IMR-90 (cell line): Measurements from ENCODE around the gene CPNE9. TPM values are rescaled to one million over a fixed set of nuclear protein-coding genes. Genes with fewer than 3 reads are reported as not detected.
A peak's percentile ranks its signal among the peaks of the same experiment; 100 is the strongest.

Experiments used
- ATAC-seq: fragments of 200-7000 bp; cut with Tn5 transposase; 2 replicates; pipeline ENCODE4 v1.9.1; 2020; ENCODE audit warnings: low read depth, mild to moderate bottlenecking, moderate library complexity
- BruUV-seq: library from RNA; stranded (reverse); fragments of 400-500 nt; replicated peaks from 2 replicates; lab custom pipeline; 2021; lab: Mats Ljungman, UMichigan
- CTCF ChIA-PET: fragments of 300-600 bp; formaldehyde crosslinking; extraction: SDS; loops from one replicate; lab custom pipeline; 2021; ENCODE audit warnings: antibody characterized with exemption; lab: Yijun Ruan, JAX
- POLR2A ChIA-PET: fragments of 300-600 bp; sonication (Branson Sonifier 250); formaldehyde crosslinking; loops from one replicate; lab custom pipeline; 2022; ENCODE audit warnings: antibody characterized with exemption; ENCODE audit not compliant: unreplicated experiment; lab: Charles Lee
- DNase-seq: peaks from one replicate; pipeline ENCODE4 v3.0.0; 2013
- H2AFZ ChIP-seq: replicated peaks from 2 replicates; pipeline ENCODE3; 2013; ENCODE audit warnings: low read length, mild to moderate bottlenecking; ENCODE audit not compliant: poor library complexity
- H2AK5ac ChIP-seq: 2 replicates; pipeline ENCODE4 v1.6.1; 2013; ENCODE audit warnings: low read depth, low read length, inconsistent platforms
- H2AK9ac ChIP-seq: replicated peaks from 2 replicates; pipeline ENCODE3; 2013; ENCODE audit warnings: mild to moderate bottlenecking, low read depth, low read length, moderate library complexity; ENCODE audit not compliant: poor library complexity
- H2BK120ac ChIP-seq: 2 replicates; pipeline ENCODE4 v1.6.1; 2013; ENCODE audit warnings: low read depth, low read length, inconsistent platforms
- H2BK15ac ChIP-seq: 3 replicates; pipeline ENCODE4 v1.6.1; 2013; ENCODE audit warnings: low read depth, low read length, inconsistent platforms
- H2BK20ac ChIP-seq: 2 replicates; pipeline ENCODE4 v1.6.1; 2013; ENCODE audit warnings: low read depth, mild to moderate bottlenecking, inconsistent platforms, low read length, moderate library complexity
- H2BK5ac ChIP-seq: 2 replicates; pipeline ENCODE4 v1.6.1; 2013; ENCODE audit warnings: mild to moderate bottlenecking, low read depth, low read length, inconsistent platforms; ENCODE audit not compliant: poor library complexity, severe bottlenecking
- H3K14ac ChIP-seq: replicated peaks from 2 replicates; pipeline ENCODE4 v1.6.1; 2013; ENCODE audit warnings: low read depth, low read length, inconsistent platforms
- H3K18ac ChIP-seq: 2 replicates; pipeline ENCODE4 v1.6.1; 2013; ENCODE audit warnings: low read depth, low read length, control low read depth
- H3K23ac ChIP-seq: 2 replicates; pipeline ENCODE4 v1.6.1; 2013; ENCODE audit warnings: low read depth, low read length, inconsistent platforms
- H3K27ac ChIP-seq: 2 replicates; pipeline ENCODE4 v1.5.1; 2013; ENCODE audit warnings: mild to moderate bottlenecking, control low read depth, low read length; ENCODE audit not compliant: insufficient read depth
- H3K27me3 ChIP-seq: 2 replicates; pipeline ENCODE4 v1.6.1; 2013; ENCODE audit warnings: low read length; ENCODE audit not compliant: control insufficient read depth, insufficient read depth
- H3K36me3 ChIP-seq: 2 replicates; pipeline ENCODE4 v1.6.1; 2013; ENCODE audit warnings: low read length, mixed read lengths; ENCODE audit not compliant: control insufficient read depth, insufficient read depth
- H3K4ac ChIP-seq: 2 replicates; pipeline ENCODE4 v1.6.1; 2013; ENCODE audit warnings: low read depth, low read length, inconsistent platforms
- H3K4me1 ChIP-seq: 2 replicates; pipeline ENCODE4 v1.6.1; 2013; ENCODE audit warnings: low read length, mixed read lengths; ENCODE audit not compliant: control insufficient read depth, insufficient read depth
- H3K4me2 ChIP-seq: 2 replicates; pipeline ENCODE4 v1.6.1; 2013; ENCODE audit warnings: low read depth, mild to moderate bottlenecking, control low read depth, low read length, moderate library complexity
- H3K4me3 ChIP-seq: 2 replicates; pipeline ENCODE4 v1.5.1; 2013; ENCODE audit warnings: low read depth, mild to moderate bottlenecking, control low read depth, low read length, moderate library complexity; ENCODE audit not compliant: insufficient read depth
- H3K56ac ChIP-seq: 2 replicates; pipeline ENCODE4 v1.6.1; 2013; ENCODE audit warnings: low read length, inconsistent platforms; ENCODE audit not compliant: insufficient read depth; ENCODE audit errors: extremely low read depth
- H3K79me1 ChIP-seq, 2 experiments: 2 replicates each; pipeline ENCODE4 v1.6.1; 2013; ENCODE audit warnings: low read length in 2 of 2, inconsistent platforms in 1 of 2, low read depth in 1 of 2
- H3K9ac ChIP-seq: 2 replicates; pipeline ENCODE4 v1.6.1; 2013; ENCODE audit warnings: low read depth, low read length, control low read depth
- H3K9me1 ChIP-seq: 2 replicates; pipeline ENCODE4 v1.6.1; 2013; ENCODE audit warnings: low read length, inconsistent platforms; ENCODE audit not compliant: insufficient read depth
- H3K9me3 ChIP-seq: 2 replicates; pipeline ENCODE4 v1.6.1; 2013; ENCODE audit warnings: low read length; ENCODE audit not compliant: control insufficient read depth, insufficient read depth
- H4K20me1 ChIP-seq: 2 replicates; pipeline ENCODE4 v1.6.1; 2013; ENCODE audit warnings: low read length, inconsistent platforms; ENCODE audit not compliant: insufficient read depth
- H4K5ac ChIP-seq: 2 replicates; pipeline ENCODE4 v1.6.1; 2013; ENCODE audit warnings: mild to moderate bottlenecking, low read depth, low read length, control low read depth
- H4K8ac ChIP-seq, 2 experiments: 2 replicates each; pipeline ENCODE4 v1.6.1; 2013; ENCODE audit warnings: low read depth in 2 of 2, low read length in 2 of 2, control low read depth in 1 of 2, inconsistent platforms in 1 of 2
- H4K91ac ChIP-seq: 2 replicates; pipeline ENCODE4 v1.6.1; 2013; ENCODE audit warnings: low read depth, low read length, inconsistent platforms; ENCODE audit not compliant: insufficient read depth
- NFE2L2 ChIP-seq: fragments of 150-350 bp; IDR thresholded peaks from 2 replicates; pipeline ENCODE4 v1.6.1; 2016; ENCODE audit warnings: low read depth, mild to moderate bottlenecking, low read length
- RFX5 ChIP-seq: IDR thresholded peaks from 2 replicates; pipeline ENCODE4 v1.8.0; 2012; ENCODE audit warnings: low read depth, mild to moderate bottlenecking, low read length, moderate library complexity
- WGBS, 2 experiments: methylation state at CpG; one replicate each; pipeline versions ENCODE4 v1.1.5 to v1.1.7; 2013; ENCODE audit warnings: missing lambda C conversion rate in 2 of 2; ENCODE audit not compliant: insufficient read length in 1 of 2; ENCODE audit errors: extremely low coverage in 2 of 2; 5-methylcytosine and 5-hydroxymethylcytosine counted together
- dilution Hi-C: fragments of 300-500 bp; cut with HindIII; formaldehyde crosslinking; loops from one replicate; pipeline ENCODE4 v1.14.3; 2018; ENCODE audit warnings: low sequenced_read_pairs; ENCODE audit not compliant: unreplicated experiment
- in situ Hi-C: fragments of 300-500 bp; cut with MboI; formaldehyde crosslinking; loops from 3 replicates; pipeline ENCODE4 v1.14.3; 2019; ENCODE audit warnings: low sequenced_read_pairs, inconsistent platforms, mixed read lengths
- intact Hi-C: fragments of 100-400 bp; cut with micrococcal nuclease; formaldehyde crosslinking; loops from 2 replicates; pipeline ENCODE4 v1.10.0; 2022
- polyA plus RNA-seq, 3 experiments: library from polyadenylated mRNA; depleted of rRNA; stranded (reverse); fragments of >200 nt; gene quantifications; 2 replicates each; pipeline ENCODE4 v1.2.3, GENCODE V29; 2012; ENCODE audit warnings: low replicate concordance in 1 of 3
- total RNA-seq: library from RNA; depleted of rRNA; stranded (reverse); fragments of >200 nt; gene quantifications from 2 replicates; pipeline ENCODE4 v1.2.3, GENCODE V29; 2012

The CPNE9 gene
- total and polyA plus RNA-seq, 2 of the 4 experiments (the other 2 are of a cell fraction), result not detected

DNA sequence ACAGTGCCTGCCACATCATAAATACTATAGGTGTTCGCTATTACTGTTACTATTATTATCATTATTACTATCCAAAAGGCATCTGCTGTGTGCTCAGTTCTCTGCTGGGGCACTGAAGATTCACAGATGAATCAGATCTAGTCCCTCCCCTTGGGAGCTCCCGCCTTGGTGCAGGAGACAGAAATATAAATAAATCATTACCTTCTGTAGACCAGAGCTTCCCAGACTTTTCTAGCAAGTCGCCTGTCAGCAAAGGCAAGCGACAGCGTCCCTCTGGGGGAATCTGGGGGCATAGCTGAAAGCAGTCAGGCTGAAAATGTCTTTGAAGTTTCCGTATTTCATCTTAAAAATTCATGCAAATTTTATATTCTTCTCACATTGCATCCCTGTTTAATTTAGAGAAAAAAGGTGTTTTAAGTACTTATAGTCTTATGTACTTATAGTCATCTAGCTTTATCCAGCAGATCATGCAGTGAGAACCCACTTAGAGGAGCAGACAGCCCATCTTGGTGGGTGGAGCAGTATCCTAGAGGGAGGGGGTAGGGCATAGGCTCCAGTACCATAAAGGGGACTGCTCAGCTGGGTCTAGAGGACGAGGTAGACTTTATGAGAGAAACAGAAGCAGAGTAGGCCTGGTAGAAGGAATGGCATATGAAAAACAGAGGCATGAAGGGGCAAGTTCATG, 17.5 kb downstream of the CPNE9 start:
- 14% methylated on average over 1 of the region's 7 CpGs; no CpG with 5 or more reads in 1 of the 2 experiments for WGBS, 2 experiments
- DNase-seq (peak; percentile 37), ATAC-seq (peak; percentile 84)
- H4K91ac ChIP-seq, result no peak overlapping the region
- H3K79me1 ChIP-seq, result no peaks in the 10 kb centered on the region
- no peak for TF ChIP-seq NFE2L2
- TF ChIP-seq RFX5, result no peak
- in situ Hi-C loops, result no loop called here
- no peaks in the 10 kb centered on the region for H3K36me3 ChIP-seq
- H2AK5ac ChIP-seq, result no peak overlapping the region
- no peaks in the 10 kb centered on the region for H3K9me3 ChIP-seq
- peaks cover 3% of the 10 kb centered on the region; the same call in 1 of the 2 replicates for H3K27me3 ChIP-seq
- H3K9me1 ChIP-seq, result no peaks in the 10 kb centered on the region
- H3K4me3 ChIP-seq, result no peak overlapping the region
- H2BK20ac ChIP-seq, result no peak overlapping the region
- H2AFZ ChIP-seq, result no peak overlapping the region
- POLR2A ChIA-PET, result interaction anchor here (0.7 kb wide), 1 partner anchor 172 kb away, joined by 4 read pairs; no protein-coding TSS in a partner anchor
- dilution Hi-C loops, result no loop called here
- no peak overlapping the region for H3K14ac ChIP-seq
- no peak overlapping the region for H2BK15ac ChIP-seq
- BruUV-seq, result no TSS peak
- no peak overlapping the region for H3K56ac ChIP-seq
- intact Hi-C loops, result no loop called here
- no peak overlapping the region for H3K27ac ChIP-seq
- CTCF ChIA-PET, result interaction anchor here (1.1 kb wide), 1 partner anchor 9 kb away, joined by 4 read pairs; no protein-coding TSS in a partner anchor
- H3K4me2 ChIP-seq, result no peak overlapping the region
- no peak overlapping the region for H4K5ac ChIP-seq
- no peak overlapping the region for H2BK120ac ChIP-seq
- no peak overlapping the region for H2BK5ac ChIP-seq
- H3K18ac ChIP-seq, result no peak overlapping the region
- no peaks in the 10 kb centered on the region for H4K20me1 ChIP-seq
- H3K4me1 ChIP-seq, result peaks cover under 1% of the 10 kb centered on the region; the same call in 1 of the 2 replicates
- H4K8ac ChIP-seq, result no peak overlapping the region
- no peak overlapping the region for H3K23ac ChIP-seq
- H3K4ac ChIP-seq, result no peak overlapping the region
- H3K9ac ChIP-seq, result no peak overlapping the region
- H2AK9ac ChIP-seq, result no peak overlapping the region
